ENCODE measurements around the gene IFT122.

DNA sequence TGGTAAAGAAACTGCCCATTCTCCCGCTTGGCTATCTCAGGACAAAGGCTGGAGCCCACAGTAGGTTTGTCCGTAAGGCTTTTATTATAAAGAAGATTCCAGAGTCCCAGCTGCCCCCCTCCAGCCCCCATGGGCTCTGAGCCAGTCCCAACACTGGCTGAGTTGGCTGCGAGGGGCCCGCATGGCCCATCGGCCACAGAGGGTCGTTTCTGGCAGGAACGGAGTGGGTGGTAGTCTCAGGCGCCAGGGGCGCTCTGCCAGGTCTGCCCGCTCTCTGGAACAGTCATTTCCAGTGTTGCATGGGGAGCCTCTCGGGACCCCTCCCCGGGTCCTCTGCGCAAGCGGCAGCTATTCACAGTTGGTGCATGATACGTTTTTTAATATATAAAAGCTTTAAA, 115.1 kb downstream of the IFT122 start:
- TF ChIP-seq, protein P1, sequence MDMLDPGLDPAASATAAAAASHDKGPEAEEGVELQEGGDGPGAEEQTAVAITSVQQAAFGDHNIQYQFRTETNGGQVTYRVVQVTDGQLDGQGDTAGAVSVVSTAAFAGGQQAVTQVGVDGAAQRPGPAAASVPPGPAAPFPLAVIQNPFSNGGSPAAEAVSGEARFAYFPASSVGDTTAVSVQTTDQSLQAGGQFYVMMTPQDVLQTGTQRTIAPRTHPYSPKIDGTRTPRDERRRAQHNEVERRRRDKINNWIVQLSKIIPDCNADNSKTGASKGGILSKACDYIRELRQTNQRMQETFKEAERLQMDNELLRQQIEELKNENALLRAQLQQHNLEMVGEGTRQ (IDR thresholded peaks at IDR 0.05): no peak
- TF ChIP-seq, protein P2, sequence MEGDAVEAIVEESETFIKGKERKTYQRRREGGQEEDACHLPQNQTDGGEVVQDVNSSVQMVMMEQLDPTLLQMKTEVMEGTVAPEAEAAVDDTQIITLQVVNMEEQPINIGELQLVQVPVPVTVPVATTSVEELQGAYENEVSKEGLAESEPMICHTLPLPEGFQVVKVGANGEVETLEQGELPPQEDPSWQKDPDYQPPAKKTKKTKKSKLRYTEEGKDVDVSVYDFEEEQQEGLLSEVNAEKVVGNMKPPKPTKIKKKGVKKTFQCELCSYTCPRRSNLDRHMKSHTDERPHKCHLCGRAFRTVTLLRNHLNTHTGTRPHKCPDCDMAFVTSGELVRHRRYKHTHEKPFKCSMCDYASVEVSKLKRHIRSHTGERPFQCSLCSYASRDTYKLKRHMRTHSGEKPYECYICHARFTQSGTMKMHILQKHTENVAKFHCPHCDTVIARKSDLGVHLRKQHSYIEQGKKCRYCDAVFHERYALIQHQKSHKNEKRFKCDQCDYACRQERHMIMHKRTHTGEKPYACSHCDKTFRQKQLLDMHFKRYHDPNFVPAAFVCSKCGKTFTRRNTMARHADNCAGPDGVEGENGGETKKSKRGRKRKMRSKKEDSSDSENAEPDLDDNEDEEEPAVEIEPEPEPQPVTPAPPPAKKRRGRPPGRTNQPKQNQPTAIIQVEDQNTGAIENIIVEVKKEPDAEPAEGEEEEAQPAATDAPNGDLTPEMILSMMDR (IDR thresholded peaks at IDR 0.05): no peak
- no peak for TF ChIP-seq ESRRA (IDR thresholded peaks at IDR 0.05; ENCODE audit: borderline replicate concordance, low read length)
- no peak for TF ChIP-seq FOSB (CRISPR knock-in tag; IDR thresholded peaks at IDR 0.05)
- TF ChIP-seq, protein P3, sequence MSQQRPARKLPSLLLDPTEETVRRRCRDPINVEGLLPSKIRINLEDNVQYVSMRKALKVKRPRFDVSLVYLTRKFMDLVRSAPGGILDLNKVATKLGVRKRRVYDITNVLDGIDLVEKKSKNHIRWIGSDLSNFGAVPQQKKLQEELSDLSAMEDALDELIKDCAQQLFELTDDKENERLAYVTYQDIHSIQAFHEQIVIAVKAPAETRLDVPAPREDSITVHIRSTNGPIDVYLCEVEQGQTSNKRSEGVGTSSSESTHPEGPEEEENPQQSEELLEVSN (IDR thresholded peaks at IDR 0.05; ENCODE audit: borderline replicate concordance, low read depth): no peak
- TF ChIP-seq JUNB (IDR thresholded peaks at IDR 0.05): no peak
- TF ChIP-seq, protein P4, sequence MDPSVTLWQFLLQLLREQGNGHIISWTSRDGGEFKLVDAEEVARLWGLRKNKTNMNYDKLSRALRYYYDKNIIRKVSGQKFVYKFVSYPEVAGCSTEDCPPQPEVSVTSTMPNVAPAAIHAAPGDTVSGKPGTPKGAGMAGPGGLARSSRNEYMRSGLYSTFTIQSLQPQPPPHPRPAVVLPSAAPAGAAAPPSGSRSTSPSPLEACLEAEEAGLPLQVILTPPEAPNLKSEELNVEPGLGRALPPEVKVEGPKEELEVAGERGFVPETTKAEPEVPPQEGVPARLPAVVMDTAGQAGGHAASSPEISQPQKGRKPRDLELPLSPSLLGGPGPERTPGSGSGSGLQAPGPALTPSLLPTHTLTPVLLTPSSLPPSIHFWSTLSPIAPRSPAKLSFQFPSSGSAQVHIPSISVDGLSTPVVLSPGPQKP (IDR thresholded peaks at IDR 0.05; ENCODE audit: low read depth, low read length): no peak
